RWPE2 (cell line): ENCODE data around the gene SSBP1.
A peak's percentile ranks its signal among the peaks of the same experiment; 100 is the strongest.

Source experiments
- ATAC-seq: fragments of 200-7000 bp; cut with Tn5 transposase; 3 replicates; pipeline ENCODE4 v1.9.1; 2021; ENCODE audit warnings: low read depth
- DNase-seq: peaks from one replicate; pipeline ENCODE4 v3.0.0-alpha.2; 2020; ENCODE audit warnings: low spot score
- H3K27ac ChIP-seq: fragments of 450-650 bp; 2 replicates; pipeline ENCODE4 v1.5.1; 2017; ENCODE audit warnings: mild to moderate bottlenecking; ENCODE audit not compliant: poor library complexity, severe bottlenecking
- H3K27me3 ChIP-seq: fragments of 250-450 bp; sonication (Bioruptor Pico); 2 replicates; pipeline ENCODE4 v1.5.1; 2021; ENCODE audit warnings: mild to moderate bottlenecking, moderate library complexity; ENCODE audit not compliant: insufficient read depth, poor library complexity, severe bottlenecking
- H3K36me3 ChIP-seq: fragments of 250-450 bp; sonication (Bioruptor Pico); 2 replicates; pipeline ENCODE4 v1.5.1; 2020; ENCODE audit warnings: low read depth, mild to moderate bottlenecking, moderate library complexity
- H3K4me1 ChIP-seq: fragments of 250-450 bp; sonication (Bioruptor Pico); 2 replicates; pipeline ENCODE4 v1.5.1; 2021; ENCODE audit warnings: mild to moderate bottlenecking, moderate library complexity; ENCODE audit not compliant: insufficient read depth, poor library complexity, severe bottlenecking
- H3K4me3 ChIP-seq: fragments of 250-450 bp; sonication (Bioruptor Pico); 2 replicates; pipeline ENCODE4 v1.5.1; 2021; ENCODE audit warnings: mild to moderate bottlenecking, moderate library complexity; ENCODE audit not compliant: severe bottlenecking
- H3K9me3 ChIP-seq: fragments of 250-450 bp; sonication (Bioruptor Pico); 2 replicates; pipeline ENCODE4 v1.5.1; 2021; ENCODE audit warnings: mild to moderate bottlenecking, moderate library complexity; ENCODE audit not compliant: severe bottlenecking
- CTCF ChIP-seq: fragments of 450-650 bp; IDR thresholded peaks from one replicate; pipeline ENCODE4 v1.5.1; 2017; ENCODE audit warnings: mild to moderate bottlenecking, moderate library complexity; ENCODE audit not compliant: poor library complexity, severe bottlenecking

Gene SSBP1

GRCh38 chr7:141699860-141700259 lies 38.3 kb upstream of the SSBP1 start:
- no peak for TF ChIP-seq CTCF
- peaks cover 13% of the 10 kb centered on the region for H3K4me1 ChIP-seq
- no peak for ATAC-seq

GRCh38 chr7:141700296-141700847 lies 37.8 kb upstream of the SSBP1 start:
- no peak for DNase-seq

More at GRCh38 chr7:141699860-141700259, 38.3 kb upstream of the SSBP1 start:
- no peaks in the 10 kb centered on the region for H3K9me3 ChIP-seq
- H3K27me3 ChIP-seq: no peaks in the 10 kb centered on the region
- DNase-seq: no peak
- H3K27ac ChIP-seq: no peak overlapping the region
- no peaks in the 10 kb centered on the region for H3K36me3 ChIP-seq
- H3K4me3 ChIP-seq: no peak overlapping the region

GRCh38 chr7:141700848-141701371 lies 37.2 kb upstream of the SSBP1 start:
- H3K27me3 ChIP-seq: no peaks in the 10 kb centered on the region
- ATAC-seq: peak; percentile 15; the same call in 2 of the 3 replicates
- H3K36me3 ChIP-seq: no peaks in the 10 kb centered on the region
- peak overlapping the region; percentile 20 for H3K27ac ChIP-seq
- peaks cover 13% of the 10 kb centered on the region for H3K4me1 ChIP-seq
- peak overlapping the region; percentile 15 for H3K4me3 ChIP-seq
- no peaks in the 10 kb centered on the region for H3K9me3 ChIP-seq
- no peak for DNase-seq
- TF ChIP-seq CTCF: no peak

More at GRCh38 chr7:141700296-141700847, 37.8 kb upstream of the SSBP1 start:
- H3K36me3 ChIP-seq: no peaks in the 10 kb centered on the region
- H3K27me3 ChIP-seq: no peaks in the 10 kb centered on the region
- no peaks in the 10 kb centered on the region for H3K9me3 ChIP-seq
- peak overlapping the region; percentile 15 for H3K4me3 ChIP-seq
- no peak for ATAC-seq
- no peak overlapping the region for H3K27ac ChIP-seq
- no peak for TF ChIP-seq CTCF
- H3K4me1 ChIP-seq: peaks cover 13% of the 10 kb centered on the region

- Histone ChIP-seq H3K36me3 (no peaks in the 10 kb centered on the region), H3K9me3 (no peaks in the 10 kb centered on the region), H3K27ac (peak overlapping the region; percentile 20), H3K4me1 (peaks cover 13% of the 10 kb centered on the region), H3K4me3 (peak overlapping the region; percentile 96), H3K27me3 (no peaks in the 10 kb centered on the region)
- no peak for TF ChIP-seq CTCF
- DNase-seq (no peak), ATAC-seq (peak; percentile 49)
Measured at GRCh38 chr7:141701489-141702046, 36.6 kb upstream of the SSBP1 start.

- no peaks in the 10 kb centered on the region for H3K27me3 ChIP-seq
- H3K27ac ChIP-seq: peak within 1 kb of the TSS; percentile 20
- no peaks in the 10 kb centered on the region for H3K9me3 ChIP-seq
- DNase-seq (no peak), ATAC-seq (peak; percentile 52)
- TF ChIP-seq CTCF: no peak
- H3K36me3 ChIP-seq: no peaks in the 10 kb centered on the region
- peaks cover 10% of the 10 kb centered on the region for H3K4me1 ChIP-seq
- H3K4me3 ChIP-seq: peak within 1 kb of the TSS; percentile 96
Measured at GRCh38 chr7:141702047-141702567, 36.1 kb upstream of the SSBP1 start, which contains the start of gene DENND11. DENND11 (minus strand) TSS chr7:141702166; CDS start chr7:141702153, 13 bp downstream.
